DMS53 (cell line): ENCODE data around the gene SSC5D.

Experiments
- DNase-seq: peaks from one replicate; lab custom pipeline; 2025; lab: John Stamatoyannopoulos, UW

Gene SSC5D

GRCh38 chr19:55536951-55537740 is 48.9 kb downstream of the SSC5D start, which contains the start of gene SBK2:
Gene SBK2 (minus strand): TSS chr19:55537133. CDS start chr19:55536294, 839 bp downstream.
- DNase-seq: no peak

GRCh38 chr19:55537741-55538111 is 49.5 kb downstream of the SSC5D start:
- peak; percentile 44 for DNase-seq

- no peak for DNase-seq
These were observed 49.9 kb downstream of the SSC5D start for GRCh38 chr19:55538132-55538531.

- DNase-seq: no peak
These were observed 51.1 kb downstream of the SSC5D start for GRCh38 chr19:55539090-55539984.

- DNase-seq: peak; percentile 70
These were observed 52.4 kb downstream of the SSC5D start for GRCh38 chr19:55540619-55541018.

GRCh38 chr19:55541091-55541490 is 52.9 kb downstream of the SSC5D start:
- no peak for DNase-seq

GRCh38 chr19:55542292-55542855 is 54.1 kb downstream of the SSC5D start:
- DNase-seq: no peak

GRCh38 chr19:55543567-55543966 is 55.3 kb downstream of the SSC5D start:
- DNase-seq: no peak

- no peak for DNase-seq
These were observed 55.8 kb downstream of the SSC5D start for GRCh38 chr19:55544014-55544413.

- peak; percentile 55 for DNase-seq
These were observed 56.7 kb downstream of the SSC5D start for GRCh38 chr19:55544776-55545439.

GRCh38 chr19:55545443-55545842 is 57.2 kb downstream of the SSC5D start, which contains the start of gene SBK3:
Gene SBK3 (minus strand): TSS chr19:55545543. CDS start chr19:55545543, 0 bp downstream.
- DNase-seq: no peak

GRCh38 chr19:55546011-55546410 is 57.8 kb downstream of the SSC5D start:
- DNase-seq: no peak

GRCh38 chr19:55546822-55547614 is 58.8 kb downstream of the SSC5D start:
- DNase-seq: peak; percentile 70

- peak; percentile 89 for DNase-seq
These were observed 61.5 kb downstream of the SSC5D start for GRCh38 chr19:55549500-55550320.

GRCh38 chr19:55550321-55550650 is 62.0 kb downstream of the SSC5D start:
- no peak for DNase-seq

GRCh38 chr19:55552206-55552605 is 64.0 kb downstream of the SSC5D start:
- DNase-seq: no peak

- no peak for DNase-seq
These were observed 64.4 kb downstream of the SSC5D start for GRCh38 chr19:55552620-55553019.

GRCh38 chr19:55553217-55554182 is 65.3 kb downstream of the SSC5D start:
- no peak for DNase-seq

GRCh38 chr19:55554302-55554701 is 66.1 kb downstream of the SSC5D start:
- no peak for DNase-seq
